HL-60 (cell line): ENCODE results near the gene TCEANC2.

Experiments used
- DNase-seq, 2 experiments: peaks; one replicate each; pipeline ENCODE4 v3.0.0-alpha.2; 2010 to 2020; ENCODE audit warnings: low read depth in 1 of 2, low spot score in 1 of 2
- H3K27ac ChIP-seq: fragments of 250-450 bp; sonication (Bioruptor Pico); replicated peaks from 2 replicates; pipeline ENCODE4 v1.5.1; 2020; ENCODE audit warnings: mild to moderate bottlenecking, moderate library complexity
- H3K27me3 ChIP-seq: fragments of 250-450 bp; sonication (Bioruptor Pico); 2 replicates; pipeline ENCODE4 v1.5.1; 2021; ENCODE audit warnings: mild to moderate bottlenecking, moderate library complexity; ENCODE audit not compliant: insufficient read depth, poor library complexity, severe bottlenecking
- H3K4me3 ChIP-seq: replicated peaks from 2 replicates; pipeline ENCODE4 v1.5.1; 2011; ENCODE audit warnings: mild to moderate bottlenecking, control low read depth, low read length; ENCODE audit not compliant: insufficient read depth
- CTCF ChIP-seq: IDR thresholded peaks from one replicate; pipeline ENCODE4 v1.5.1; 2011; ENCODE audit warnings: low read length, control low read depth, inconsistent platforms; ENCODE audit not compliant: insufficient read depth
- GABPA ChIP-seq: IDR thresholded peaks from 2 replicates; pipeline ENCODE4 v1.6.1; 2012; ENCODE audit warnings: low read depth
- POLR2AphosphoS5 ChIP-seq: IDR thresholded peaks from 2 replicates; pipeline ENCODE4 v1.6.1; 2012; ENCODE audit warnings: low read depth
- REST ChIP-seq: IDR thresholded peaks from 2 replicates; pipeline ENCODE4 v1.6.1; 2012; ENCODE audit warnings: low read depth; ENCODE audit not compliant: insufficient replicate concordance
- SPI1 ChIP-seq: IDR thresholded peaks from 2 replicates; pipeline ENCODE4 v1.6.1; 2012; ENCODE audit warnings: low read depth, mild to moderate bottlenecking, borderline replicate concordance

Gene TCEANC2

DNA sequence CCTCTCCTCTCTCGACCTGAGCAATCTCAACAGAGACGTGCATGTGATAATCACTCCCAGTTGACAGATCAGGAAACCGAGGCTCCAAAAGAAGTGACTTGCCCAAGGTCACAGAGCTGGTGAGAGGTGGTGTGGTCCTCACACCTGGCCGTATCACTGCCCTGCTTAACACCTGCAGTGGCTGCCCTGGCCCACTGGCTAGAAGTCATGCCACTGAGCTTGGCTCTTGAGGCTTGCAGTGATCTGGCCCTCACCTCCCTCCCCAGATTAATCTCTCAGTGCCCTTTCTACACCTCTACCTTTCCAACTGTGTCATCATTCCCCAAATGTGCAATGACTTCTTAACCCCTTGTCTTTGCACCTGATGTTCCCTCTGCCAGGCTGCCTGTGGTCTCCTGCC lies 60.6 kb downstream of the TCEANC2 start:
- no peak for DNase-seq
- TF ChIP-seq POLR2AphosphoS5: no peak
- no peak for TF ChIP-seq GABPA
- TF ChIP-seq SPI1: no peak
- no peak for TF ChIP-seq CTCF
- TF ChIP-seq REST: no peak
- no peak overlapping the region for H3K4me3 ChIP-seq

DNA sequence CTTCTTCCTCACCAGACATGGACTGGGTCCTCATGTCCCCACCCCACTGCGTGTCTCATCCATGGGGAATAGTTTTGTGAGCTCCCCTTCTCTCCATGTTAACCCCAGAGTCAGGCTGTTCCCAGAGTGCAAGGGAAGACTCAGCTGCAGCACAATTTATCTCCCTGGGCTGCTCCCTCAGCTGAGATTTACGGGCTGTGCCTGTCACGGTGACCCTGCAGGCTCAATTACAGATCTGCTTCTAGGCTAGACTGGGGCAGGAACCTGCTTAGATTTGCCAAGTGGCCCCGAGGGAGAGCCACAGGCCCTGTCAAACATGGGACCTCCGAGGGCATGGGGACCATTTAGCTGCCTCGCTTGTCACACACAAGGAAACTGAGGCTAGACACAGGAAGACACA lies 61.5 kb downstream of the TCEANC2 start:
- TF ChIP-seq REST (no peak), POLR2AphosphoS5 (no peak), CTCF (no peak), GABPA (no peak), SPI1 (no peak)
- Histone ChIP-seq H3K27me3 (no peaks in the 10 kb centered on the region), H3K4me3 (no peak overlapping the region), H3K27ac (no peak overlapping the region)
- no peak for DNase-seq

More for the DNA sequence above, 60.6 kb downstream of the TCEANC2 start:
- no peaks in the 10 kb centered on the region for H3K27me3 ChIP-seq
- no peak overlapping the region for H3K27ac ChIP-seq

GRCh38 chr1:54115520-54115919 lies 62.1 kb downstream of the TCEANC2 start:
- Histone ChIP-seq H3K4me3 (no peak overlapping the region), H3K27ac (no peak overlapping the region), H3K27me3 (no peaks in the 10 kb centered on the region)
- DNase-seq: no peak
- TF ChIP-seq CTCF: no peak

DNA sequence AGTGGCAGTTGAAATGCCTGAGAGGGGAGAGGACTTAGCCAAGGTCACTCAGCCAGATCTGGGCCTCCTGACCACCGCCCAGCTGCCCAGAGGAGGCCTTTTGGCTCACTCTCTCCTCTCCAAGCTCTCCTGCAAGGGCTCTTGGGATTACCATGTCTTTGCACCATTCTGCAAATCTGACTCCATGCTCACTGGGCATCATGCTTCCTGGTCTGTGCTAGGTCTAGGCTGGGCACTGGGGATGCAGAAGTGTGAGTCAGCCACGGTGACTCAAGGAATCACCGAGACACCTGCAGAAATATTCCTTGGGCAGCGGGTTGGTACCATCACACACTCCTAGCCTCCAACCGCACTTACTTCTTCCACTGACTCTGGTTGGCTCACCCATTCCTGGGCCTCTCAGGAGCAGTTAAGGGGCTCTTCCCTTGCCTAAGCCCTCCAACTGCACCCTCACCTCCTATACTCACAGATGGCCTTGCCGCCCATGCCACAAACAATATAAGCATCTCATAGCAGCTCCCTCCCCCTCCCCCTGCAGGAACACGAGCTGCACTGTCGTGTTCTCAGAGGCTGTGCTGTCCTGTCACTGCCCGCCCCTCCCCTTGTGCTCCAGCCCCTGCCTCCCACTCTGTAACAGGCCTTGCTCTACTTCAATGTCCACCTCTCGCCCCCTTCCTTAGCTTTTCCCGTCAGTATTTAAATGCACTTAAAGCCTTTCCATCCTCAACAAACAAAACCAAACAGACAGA lies 64.6 kb downstream of the TCEANC2 start:
- no peak for DNase-seq
- H3K27ac ChIP-seq: no peak overlapping the region
- TF ChIP-seq REST (no peak), SPI1 (no peak), CTCF (no peak), POLR2AphosphoS5 (no peak), GABPA (no peak)
- no peaks in the 10 kb centered on the region for H3K27me3 ChIP-seq
- no peak overlapping the region for H3K4me3 ChIP-seq
